ENCODE data around the gene CREB3L2.
A peak's percentile ranks its signal among the peaks of the same experiment; 100 is the strongest.

CREB3L2 gene

GRCh38 chr7:138002096-138002827 is 376 bp upstream of the CREB3L2 start:
- peak overlapping the region; percentile 79 for H3K27ac ChIP-seq
- TF ChIP-seq ZFX (IDR thresholded peaks at IDR 0.05; ENCODE audit: borderline replicate concordance) (no peak), CTCF (IDR thresholded peaks at IDR 0.05) (peak; percentile 100)

- peak overlapping the region; percentile 79; the same call in 1 of the 2 replicates for H3K27ac ChIP-seq
These were observed 1.7 kb downstream of the CREB3L2 start for GRCh38 chr7:138000081-138000701.

GRCh38 chr7:137999496-138000080 is 2.3 kb downstream of the CREB3L2 start:
- H3K27ac ChIP-seq: no peak overlapping the region
- no peak for TF ChIP-seq CTCF (IDR thresholded peaks at IDR 0.05)
- TF ChIP-seq ZFX (IDR thresholded peaks at IDR 0.05; ENCODE audit: borderline replicate concordance): no peak

More at GRCh38 chr7:138000081-138000701, 1.7 kb downstream of the CREB3L2 start:
- TF ChIP-seq ZFX (IDR thresholded peaks at IDR 0.05; ENCODE audit: borderline replicate concordance) (no peak), CTCF (IDR thresholded peaks at IDR 0.05) (no peak)

- no peak for TF ChIP-seq CTCF (IDR thresholded peaks at IDR 0.05)
- TF ChIP-seq ZFX (IDR thresholded peaks at IDR 0.05; ENCODE audit: borderline replicate concordance): no peak
- H3K27ac ChIP-seq: no peak overlapping the region
These were observed 3.6 kb downstream of the CREB3L2 start for GRCh38 chr7:137998250-137998649.

- TF ChIP-seq CTCF (IDR thresholded peaks at IDR 0.05): no peak
- no peak for TF ChIP-seq ZFX (IDR thresholded peaks at IDR 0.05; ENCODE audit: borderline replicate concordance)
- H3K27ac ChIP-seq: no peak overlapping the region
These were observed 5.0 kb downstream of the CREB3L2 start for GRCh38 chr7:137996871-137997270.

GRCh38 chr7:137996386-137996851 is 5.5 kb downstream of the CREB3L2 start:
- H3K27ac ChIP-seq: no peak overlapping the region
- TF ChIP-seq ZFX (IDR thresholded peaks at IDR 0.05; ENCODE audit: borderline replicate concordance) (no peak), CTCF (IDR thresholded peaks at IDR 0.05) (no peak)

- TF ChIP-seq ZFX (IDR thresholded peaks at IDR 0.05; ENCODE audit: borderline replicate concordance): no peak
- no peak for TF ChIP-seq CTCF (IDR thresholded peaks at IDR 0.05)
- H3K27ac ChIP-seq: no peak overlapping the region
These were observed 7.7 kb downstream of the CREB3L2 start for GRCh38 chr7:137994216-137994615.
